ENCODE data around the gene VCP.

VCP gene

DNA sequence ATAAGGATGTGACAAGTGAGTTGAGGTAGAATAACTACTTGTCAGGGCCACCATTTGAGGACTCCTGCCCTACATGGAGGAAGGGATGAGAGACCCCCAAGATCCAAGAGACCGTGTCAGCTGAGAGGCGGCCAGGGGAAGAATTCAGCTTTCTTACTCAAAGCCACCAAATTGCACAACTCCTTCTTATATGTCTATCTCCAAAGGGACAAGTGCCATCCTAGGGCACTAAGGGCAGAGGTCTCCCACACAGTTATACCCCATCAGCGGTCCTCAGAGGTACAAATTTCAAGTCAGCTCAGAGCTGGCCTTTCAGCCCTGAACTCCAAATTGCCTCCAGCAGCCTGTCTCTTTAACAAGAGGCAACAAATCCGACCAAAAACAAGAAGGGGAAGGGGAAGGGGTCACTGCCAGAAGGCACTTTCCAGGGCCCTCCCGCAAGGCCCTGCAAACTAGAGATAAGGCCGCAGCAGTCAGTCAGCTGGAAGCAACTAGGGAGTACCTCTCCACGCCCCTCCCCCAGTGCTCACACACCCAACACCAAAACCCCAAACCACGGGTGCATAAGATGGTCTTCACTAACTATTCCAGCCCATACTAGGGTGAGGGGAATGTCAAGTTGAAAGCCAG, 36.6 kb upstream of the VCP start:
- peak overlapping the region; percentile 83 for H3K4me3 ChIP-seq (ENCODE audit: low read length)
- H3K4me2 ChIP-seq (ENCODE audit: low read length) = peak overlapping the region; percentile 95
- peaks cover 41% of the 10 kb centered on the region for H3K4me1 ChIP-seq (ENCODE audit: control insufficient read depth, insufficient read depth, low read length)
- H3K9ac ChIP-seq (ENCODE audit: low read depth, low read length) = no peak overlapping the region
- H3K36me3 ChIP-seq (ENCODE audit: insufficient read depth, low read length) = peaks cover 47% of the 10 kb centered on the region
- no peaks in the 10 kb centered on the region for H3K9me3 ChIP-seq (replicated peaks; ENCODE audit: low read length)
- H3K27me3 ChIP-seq (ENCODE audit: control insufficient read depth, insufficient read depth, low read length) = no peaks in the 10 kb centered on the region

DNA sequence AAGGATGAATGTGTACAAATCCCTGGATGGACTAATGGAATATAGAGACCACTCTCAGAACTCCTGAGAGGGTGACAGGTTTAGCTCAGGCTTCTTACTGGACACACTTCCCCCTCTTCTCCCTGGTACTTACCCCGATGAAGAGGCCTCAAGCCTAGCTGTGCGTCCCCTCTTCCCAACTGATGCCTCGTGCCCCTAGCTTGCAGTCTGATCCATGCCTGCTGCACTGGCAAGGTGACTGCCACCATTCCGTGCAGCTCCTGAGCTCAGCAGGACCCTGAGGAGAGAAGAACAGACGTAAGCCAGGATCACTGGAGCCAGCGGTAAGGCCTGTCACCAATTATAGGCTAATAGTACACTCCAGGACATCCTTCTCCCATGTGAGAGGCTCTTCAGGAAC, 36.0 kb upstream of the VCP start:
- H3K4me1 ChIP-seq (ENCODE audit: control insufficient read depth, insufficient read depth, low read length) = peaks cover 40% of the 10 kb centered on the region
- no peak overlapping the region for H3K9ac ChIP-seq (ENCODE audit: low read depth, low read length)
- no peaks in the 10 kb centered on the region for H3K9me3 ChIP-seq (replicated peaks; ENCODE audit: low read length)
- H3K36me3 ChIP-seq (ENCODE audit: insufficient read depth, low read length) = peaks cover 47% of the 10 kb centered on the region
- no peak overlapping the region for H3K4me2 ChIP-seq (ENCODE audit: low read length)
- no peak overlapping the region for H3K4me3 ChIP-seq (ENCODE audit: low read length)
- no peaks in the 10 kb centered on the region for H3K27me3 ChIP-seq (ENCODE audit: control insufficient read depth, insufficient read depth, low read length)

DNA sequence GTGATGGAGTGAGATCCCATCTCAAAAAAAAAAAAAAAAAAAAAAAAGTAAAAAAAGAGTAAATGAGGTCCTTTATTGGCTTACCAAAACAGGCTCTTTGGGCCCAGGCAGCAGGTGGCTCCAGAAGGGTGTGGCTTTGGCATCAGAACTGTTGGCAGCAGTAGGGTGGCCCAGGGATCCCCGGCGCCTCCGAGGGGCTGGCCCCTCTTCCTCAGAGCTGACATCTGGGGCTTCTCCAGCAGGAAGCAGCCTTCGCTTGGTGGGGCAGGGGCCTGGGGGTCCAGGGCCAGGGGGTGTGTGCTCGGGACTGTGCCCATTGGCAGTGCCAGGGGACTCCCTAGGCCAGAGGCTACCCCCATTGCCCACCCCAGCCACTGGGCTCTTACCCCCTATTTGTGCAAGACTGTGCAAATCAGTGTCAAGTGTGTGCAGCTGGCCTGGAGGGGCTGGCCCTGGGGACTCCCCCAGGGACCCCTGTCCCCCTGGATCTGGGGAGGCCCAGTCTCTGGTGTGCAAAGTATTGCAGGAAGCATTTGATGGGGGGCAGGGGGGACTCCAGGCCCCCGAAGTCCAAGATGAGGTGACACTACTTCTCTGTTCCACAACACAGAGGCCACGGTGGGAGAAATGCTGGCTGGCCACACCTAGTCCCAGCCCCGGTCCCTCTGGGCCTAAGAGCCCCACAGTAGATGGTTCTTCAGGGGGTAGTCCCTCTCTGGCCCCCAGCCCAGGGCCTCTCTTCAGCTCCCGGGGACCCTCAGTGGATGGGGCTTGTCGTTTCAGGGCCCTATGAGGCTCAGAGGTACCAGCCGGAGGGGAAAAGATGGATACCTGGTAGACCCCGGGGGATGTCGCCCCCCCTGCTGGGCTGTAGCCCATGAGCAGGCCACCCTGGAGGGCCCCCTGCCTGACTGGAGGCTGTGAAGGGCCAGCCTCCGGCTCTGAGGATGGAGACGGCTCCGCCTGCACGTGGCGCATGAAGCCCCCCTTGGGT, 35.2 kb upstream of the VCP start:
- Histone ChIP-seq H3K27me3 (ENCODE audit: control insufficient read depth, insufficient read depth, low read length) (no peaks in the 10 kb centered on the region), H3K9ac (ENCODE audit: low read depth, low read length) (no peak overlapping the region), H3K4me2 (ENCODE audit: low read length) (no peak overlapping the region), H3K4me1 (ENCODE audit: control insufficient read depth, insufficient read depth, low read length) (peaks cover 37% of the 10 kb centered on the region), H3K9me3 (replicated peaks; ENCODE audit: low read length) (no peaks in the 10 kb centered on the region), H3K4me3 (ENCODE audit: low read length) (no peak overlapping the region), H3K36me3 (ENCODE audit: insufficient read depth, low read length) (peaks cover 47% of the 10 kb centered on the region)

DNA sequence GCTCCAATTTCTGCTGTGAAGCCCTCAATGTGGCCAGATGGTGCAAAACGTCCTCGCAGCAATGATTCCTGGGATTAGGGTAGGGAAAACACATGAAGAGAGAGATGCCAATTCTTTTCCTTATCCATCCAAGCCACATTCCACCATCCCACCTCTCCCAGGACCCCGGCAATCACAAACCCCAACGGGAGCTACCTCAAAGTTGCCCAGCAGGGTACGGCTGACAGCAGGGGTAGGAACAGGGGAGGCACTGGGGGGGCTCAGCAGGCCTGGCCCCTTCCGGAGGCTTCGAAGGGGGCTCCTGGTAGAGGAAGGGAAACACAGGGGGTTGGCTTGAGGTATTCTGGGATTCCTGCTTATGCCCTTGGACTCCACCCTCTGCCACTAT, 33.9 kb upstream of the VCP start:
- Histone ChIP-seq H3K27me3 (ENCODE audit: control insufficient read depth, insufficient read depth, low read length) (no peaks in the 10 kb centered on the region), H3K4me3 (ENCODE audit: low read length) (no peak overlapping the region), H3K4me1 (ENCODE audit: control insufficient read depth, insufficient read depth, low read length) (peaks cover 37% of the 10 kb centered on the region), H3K4me2 (ENCODE audit: low read length) (no peak overlapping the region), H3K36me3 (ENCODE audit: insufficient read depth, low read length) (peaks cover 51% of the 10 kb centered on the region), H3K9me3 (replicated peaks; ENCODE audit: low read length) (no peaks in the 10 kb centered on the region), H3K9ac (ENCODE audit: low read depth, low read length) (no peak overlapping the region)

DNA sequence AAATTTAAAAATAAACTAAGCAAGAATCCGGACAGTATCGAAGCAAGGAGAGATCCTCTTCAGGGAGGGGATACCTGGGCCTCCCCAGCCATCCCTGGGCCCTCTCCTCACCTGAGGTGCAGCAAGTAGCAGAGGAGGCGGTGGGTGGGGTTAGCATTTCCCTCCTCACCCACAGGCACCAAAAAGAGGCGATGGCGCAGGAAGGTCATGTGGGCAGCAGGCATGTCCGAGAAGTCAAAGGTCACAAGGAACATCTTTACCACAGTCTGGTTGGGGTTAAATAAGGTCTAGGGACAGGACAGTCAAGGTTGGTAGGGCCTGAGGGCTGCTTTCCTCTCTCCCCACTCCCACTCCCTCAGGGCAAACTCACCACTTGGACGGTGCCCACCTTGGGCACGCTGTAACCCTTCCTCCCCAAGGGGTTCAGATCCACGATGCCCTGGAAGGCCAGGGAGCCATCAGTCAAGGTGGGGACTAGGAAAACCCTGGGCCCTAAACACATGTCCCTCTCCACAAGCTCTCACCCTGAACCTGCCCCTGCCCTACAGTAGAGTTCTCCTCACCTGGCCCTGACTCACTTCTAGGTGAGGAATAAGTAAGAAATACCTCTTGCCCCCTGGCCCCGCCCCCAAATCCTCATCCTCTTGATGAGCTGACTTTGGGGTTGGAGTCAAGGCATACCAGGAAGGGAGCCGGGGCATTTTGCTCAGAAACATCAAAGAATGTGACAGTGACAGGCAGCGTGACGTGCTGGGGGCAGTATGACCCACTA, 33.3 kb upstream of the VCP start:
- H3K36me3 ChIP-seq (ENCODE audit: insufficient read depth, low read length) = peaks cover 57% of the 10 kb centered on the region

DNA sequence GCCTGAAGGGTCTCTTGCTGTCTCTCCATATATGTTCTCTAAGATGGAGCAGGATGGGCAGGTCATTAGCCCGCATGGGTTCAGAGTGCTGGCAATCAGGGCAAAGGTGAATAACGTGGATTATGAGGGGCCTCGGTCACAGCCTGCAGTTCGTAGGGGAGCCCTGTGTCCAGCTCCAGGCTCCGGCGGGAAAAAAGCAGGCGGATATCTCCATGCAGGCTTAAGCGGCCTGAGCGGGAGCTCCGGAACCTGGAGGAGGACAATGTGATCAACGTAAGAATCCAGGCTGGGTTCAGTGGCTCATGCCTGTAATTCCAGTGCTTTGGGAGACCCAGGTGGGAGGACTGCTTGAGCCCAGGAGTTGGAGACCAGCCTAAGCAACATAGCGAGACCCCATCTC, 32.7 kb upstream of the VCP start:
- H3K4me1 ChIP-seq (ENCODE audit: control insufficient read depth, insufficient read depth, low read length) = peaks cover 29% of the 10 kb centered on the region
- H3K4me3 ChIP-seq (ENCODE audit: low read length) = no peak overlapping the region
- peaks cover 63% of the 10 kb centered on the region for H3K36me3 ChIP-seq (ENCODE audit: insufficient read depth, low read length)
- H3K27me3 ChIP-seq (ENCODE audit: control insufficient read depth, insufficient read depth, low read length) = no peaks in the 10 kb centered on the region
- H3K4me2 ChIP-seq (ENCODE audit: low read length) = no peak overlapping the region
- no peak overlapping the region for H3K9ac ChIP-seq (ENCODE audit: low read depth, low read length)
- H3K9me3 ChIP-seq (replicated peaks; ENCODE audit: low read length) = no peaks in the 10 kb centered on the region

More for the DNA sequence above, 33.3 kb upstream of the VCP start:
- H3K9ac ChIP-seq (ENCODE audit: low read depth, low read length) = no peak overlapping the region
- H3K4me3 ChIP-seq (ENCODE audit: low read length) = no peak overlapping the region
- H3K9me3 ChIP-seq (replicated peaks; ENCODE audit: low read length) = no peaks in the 10 kb centered on the region
- no peaks in the 10 kb centered on the region for H3K27me3 ChIP-seq (ENCODE audit: control insufficient read depth, insufficient read depth, low read length)
- H3K4me2 ChIP-seq (ENCODE audit: low read length) = no peak overlapping the region
- peaks cover 36% of the 10 kb centered on the region for H3K4me1 ChIP-seq (ENCODE audit: control insufficient read depth, insufficient read depth, low read length)

DNA sequence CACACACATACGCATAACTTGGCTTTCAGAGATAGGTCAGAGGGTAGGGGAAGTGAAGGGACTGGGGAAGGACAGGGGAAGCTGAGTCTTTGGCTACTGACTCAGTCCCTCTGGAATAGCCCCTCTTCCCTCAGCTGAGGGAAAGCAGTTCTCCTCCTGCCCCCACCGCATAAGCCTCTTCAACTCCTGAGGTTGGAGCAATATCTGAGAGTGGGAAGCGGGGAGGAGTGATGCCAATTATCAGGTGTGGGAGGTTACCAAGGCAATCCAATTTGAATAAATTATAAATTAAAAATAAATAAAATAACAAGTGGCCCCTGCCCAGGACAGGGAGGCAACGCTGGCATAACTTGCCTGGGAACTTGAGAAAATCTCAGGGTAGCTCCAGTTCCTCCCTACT, 32.2 kb upstream of the VCP start:
- no peak overlapping the region for H3K9ac ChIP-seq (ENCODE audit: low read depth, low read length)

DNA sequence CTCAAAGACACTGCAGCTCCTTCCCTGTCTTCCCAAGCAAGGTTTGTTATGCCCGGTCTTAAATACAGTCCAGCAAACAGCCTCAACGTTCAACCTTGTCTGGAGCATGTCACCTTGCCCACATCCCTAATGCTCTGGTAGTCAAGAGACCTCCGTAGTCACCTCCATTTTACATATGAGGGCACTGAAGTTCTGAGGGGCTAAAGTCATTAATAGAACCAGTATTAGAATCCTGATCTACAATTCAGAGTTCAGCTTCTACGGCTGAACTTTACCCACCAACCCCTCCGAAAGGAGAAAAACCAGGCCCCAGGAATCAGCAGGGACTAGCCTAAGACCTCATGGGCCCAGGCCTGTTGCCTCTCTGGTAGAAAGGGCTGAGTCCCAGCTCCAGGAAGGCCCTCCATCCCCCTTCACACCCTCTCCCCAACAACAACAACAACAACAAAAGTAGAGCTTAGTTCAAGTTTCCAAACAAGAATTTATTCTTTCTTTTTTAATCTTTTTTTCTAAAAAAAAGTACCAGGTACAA, 31.3 kb upstream of the VCP start:
- Histone ChIP-seq H3K36me3 (ENCODE audit: insufficient read depth, low read length) (peaks cover 62% of the 10 kb centered on the region), H3K4me1 (ENCODE audit: control insufficient read depth, insufficient read depth, low read length) (peaks cover 16% of the 10 kb centered on the region), H3K9ac (ENCODE audit: low read depth, low read length) (peak overlapping the region; percentile 93), H3K4me3 (ENCODE audit: low read length) (peak overlapping the region; percentile 80), H3K27me3 (ENCODE audit: control insufficient read depth, insufficient read depth, low read length) (no peaks in the 10 kb centered on the region), H3K9me3 (replicated peaks; ENCODE audit: low read length) (no peaks in the 10 kb centered on the region), H3K4me2 (ENCODE audit: low read length) (peak overlapping the region; percentile 85)

More for the DNA sequence above, 32.2 kb upstream of the VCP start:
- Histone ChIP-seq H3K36me3 (ENCODE audit: insufficient read depth, low read length) (peaks cover 67% of the 10 kb centered on the region), H3K4me2 (ENCODE audit: low read length) (no peak overlapping the region), H3K27me3 (ENCODE audit: control insufficient read depth, insufficient read depth, low read length) (no peaks in the 10 kb centered on the region), H3K4me1 (ENCODE audit: control insufficient read depth, insufficient read depth, low read length) (peaks cover 24% of the 10 kb centered on the region), H3K4me3 (ENCODE audit: low read length) (no peak overlapping the region), H3K9me3 (replicated peaks; ENCODE audit: low read length) (no peaks in the 10 kb centered on the region)

DNA sequence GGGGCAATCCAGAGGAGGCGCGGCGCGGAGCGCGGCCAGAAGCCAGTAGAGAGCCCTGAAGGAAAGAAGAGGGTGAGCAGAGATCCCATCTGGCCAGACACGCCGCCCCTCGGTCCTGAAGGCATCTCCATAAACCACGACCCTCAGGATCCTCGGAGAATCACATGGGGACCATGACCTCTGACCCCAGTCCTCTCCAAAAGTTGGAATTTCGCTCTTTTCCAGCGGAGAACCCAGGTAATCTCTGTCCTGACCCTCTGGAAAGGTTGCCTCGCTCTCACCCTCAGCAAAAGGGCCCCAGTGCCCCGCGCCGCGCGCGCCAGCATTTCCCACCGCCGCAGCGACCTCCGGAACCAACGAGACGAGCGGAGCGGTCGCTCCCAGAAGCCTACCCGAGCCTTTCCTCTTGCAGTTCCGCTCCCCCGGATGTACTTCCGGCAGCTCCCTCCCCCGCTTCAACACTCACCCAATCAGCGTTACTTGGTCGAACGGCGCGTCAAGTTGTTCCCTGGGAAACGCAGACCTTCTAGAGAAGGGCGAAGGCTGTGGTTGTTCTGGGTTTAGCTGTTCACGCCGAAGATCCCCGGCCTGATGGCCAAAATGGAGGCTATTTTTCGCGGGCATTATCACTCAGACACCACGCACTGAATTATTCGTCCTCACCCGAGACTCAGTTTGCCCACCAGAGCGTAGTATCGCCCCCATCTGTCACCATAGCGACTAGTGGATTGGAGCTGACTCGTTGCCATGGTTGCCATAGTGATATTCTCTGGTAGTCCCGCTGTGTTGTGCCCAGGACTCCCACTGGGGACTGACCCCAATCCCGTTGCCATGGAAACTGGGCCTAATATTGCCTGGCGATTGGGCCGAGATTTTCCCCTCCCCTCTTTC, 30.6 kb upstream of the VCP start, which contains the start of gene STOML2:
STOML2 (minus strand) TSS at position 363 of the 891 bp plus-strand sequence; CDS start at position 326, 37 bp downstream.
- peaks cover 55% of the 10 kb centered on the region for H3K36me3 ChIP-seq (ENCODE audit: insufficient read depth, low read length)
- no peaks in the 10 kb centered on the region for H3K9me3 ChIP-seq (replicated peaks; ENCODE audit: low read length)
- peaks cover 16% of the 10 kb centered on the region for H3K4me1 ChIP-seq (ENCODE audit: control insufficient read depth, insufficient read depth, low read length)
- H3K9ac ChIP-seq (ENCODE audit: low read depth, low read length) = peak within 1 kb of the TSS; percentile 93
- peak within 1 kb of the TSS; percentile 85 for H3K4me2 ChIP-seq (ENCODE audit: low read length)
- H3K27me3 ChIP-seq (ENCODE audit: control insufficient read depth, insufficient read depth, low read length) = no peaks in the 10 kb centered on the region
- peak within 1 kb of the TSS; percentile 80 for H3K4me3 ChIP-seq (ENCODE audit: low read length)

DNA sequence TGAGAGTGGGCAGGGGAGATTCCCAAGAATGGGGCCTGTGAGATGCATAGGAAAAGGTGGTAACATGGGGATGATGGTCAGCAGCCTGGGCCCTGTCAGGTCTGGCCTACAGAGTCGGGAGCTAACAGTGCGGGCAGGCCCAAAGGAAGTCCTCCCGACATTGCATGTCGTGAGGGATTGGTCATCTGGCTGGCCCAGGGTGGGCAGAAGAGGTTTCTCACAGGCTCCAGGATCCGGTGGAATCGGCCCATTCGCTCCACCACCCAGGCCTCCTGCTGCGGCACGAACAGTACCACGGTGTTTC, 30.0 kb upstream of the VCP start:
- Histone ChIP-seq H3K27me3 (ENCODE audit: control insufficient read depth, insufficient read depth, low read length) (no peaks in the 10 kb centered on the region), H3K4me3 (ENCODE audit: low read length) (peak overlapping the region; percentile 80), H3K4me2 (ENCODE audit: low read length) (peak overlapping the region; percentile 85), H3K9me3 (replicated peaks; ENCODE audit: low read length) (no peaks in the 10 kb centered on the region), H3K4me1 (ENCODE audit: control insufficient read depth, insufficient read depth, low read length) (peaks cover 16% of the 10 kb centered on the region), H3K36me3 (ENCODE audit: insufficient read depth, low read length) (peaks cover 51% of the 10 kb centered on the region), H3K9ac (ENCODE audit: low read depth, low read length) (peak overlapping the region; percentile 93)

All from skeletal muscle satellite cell (primary cell).